Stomach (tissue), 4 donors: ENCODE results near the gene PITPNC1.

Experiments used
- POLR2AphosphoS5 ChIP-seq, 3 donors: sonication (generic); formaldehyde crosslinking; IDR thresholded peaks; one replicate each; pipeline ENCODE4 v1.6.1; 2016; ENCODE audit warnings: antibody characterized with exemption in 3 of 3
- TF ChIP-seq, protein P1 (sequence below), 7 experiments: fragments of 450-650 bp in 4 of 7; fragments of 200-600 bp in 3 of 7; sonication (generic) in 3 of 7; IDR thresholded peaks; one replicate each; pipeline ENCODE4 v1.5.1; 2016 to 2019; ENCODE audit warnings: antibody characterized with exemption in 7 of 7, control low read depth in 2 of 7, mild to moderate bottlenecking in 1 of 7

- TF ChIP-seq POLR2AphosphoS5 (IDR thresholded peaks at IDR 0.05), result no peak
- TF ChIP-seq, protein P1, sequence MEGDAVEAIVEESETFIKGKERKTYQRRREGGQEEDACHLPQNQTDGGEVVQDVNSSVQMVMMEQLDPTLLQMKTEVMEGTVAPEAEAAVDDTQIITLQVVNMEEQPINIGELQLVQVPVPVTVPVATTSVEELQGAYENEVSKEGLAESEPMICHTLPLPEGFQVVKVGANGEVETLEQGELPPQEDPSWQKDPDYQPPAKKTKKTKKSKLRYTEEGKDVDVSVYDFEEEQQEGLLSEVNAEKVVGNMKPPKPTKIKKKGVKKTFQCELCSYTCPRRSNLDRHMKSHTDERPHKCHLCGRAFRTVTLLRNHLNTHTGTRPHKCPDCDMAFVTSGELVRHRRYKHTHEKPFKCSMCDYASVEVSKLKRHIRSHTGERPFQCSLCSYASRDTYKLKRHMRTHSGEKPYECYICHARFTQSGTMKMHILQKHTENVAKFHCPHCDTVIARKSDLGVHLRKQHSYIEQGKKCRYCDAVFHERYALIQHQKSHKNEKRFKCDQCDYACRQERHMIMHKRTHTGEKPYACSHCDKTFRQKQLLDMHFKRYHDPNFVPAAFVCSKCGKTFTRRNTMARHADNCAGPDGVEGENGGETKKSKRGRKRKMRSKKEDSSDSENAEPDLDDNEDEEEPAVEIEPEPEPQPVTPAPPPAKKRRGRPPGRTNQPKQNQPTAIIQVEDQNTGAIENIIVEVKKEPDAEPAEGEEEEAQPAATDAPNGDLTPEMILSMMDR (IDR thresholded peaks at IDR 0.05), result no peak
Observed at GRCh38 chr17:67649891-67650290, 272.8 kb downstream of the PITPNC1 start.
